ENCODE results near the gene OSTF1.

Gene OSTF1

DNA sequence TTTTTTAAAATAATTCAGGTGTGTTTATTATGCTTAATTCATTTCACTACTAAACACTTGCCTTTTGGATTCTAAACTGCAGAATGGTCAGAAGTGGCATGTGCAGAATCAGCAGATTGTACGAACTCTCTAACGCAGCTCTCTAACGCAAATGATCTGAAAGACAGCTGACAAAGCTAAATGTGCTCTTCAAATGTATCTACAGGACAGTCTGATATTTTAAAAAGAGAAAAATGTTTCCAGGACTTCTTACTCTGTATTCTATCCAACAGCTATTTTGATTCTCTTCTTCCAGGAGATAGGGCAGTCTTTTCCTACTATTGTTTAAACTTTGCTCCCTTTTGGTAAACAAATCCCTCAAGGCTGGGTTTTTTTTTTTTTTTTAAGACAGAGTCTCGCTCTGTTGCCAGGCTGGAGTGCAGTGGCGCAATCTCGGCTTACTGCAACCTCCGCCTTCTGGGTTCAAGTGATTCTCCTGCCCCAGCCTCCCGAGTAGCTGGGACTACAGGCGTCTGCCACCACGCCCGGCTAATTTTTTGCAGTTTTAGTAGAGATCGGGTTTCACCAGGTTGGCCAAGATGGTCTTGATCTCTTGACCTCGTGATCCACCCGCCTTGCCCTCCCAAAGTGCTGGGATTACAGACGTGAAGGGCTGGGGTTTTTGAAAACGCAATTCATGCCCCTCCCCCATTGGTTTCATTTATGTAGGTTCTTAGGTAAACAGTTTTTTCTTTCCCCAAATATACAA lies 1.6 kb upstream of the OSTF1 start:
- no peak for DNase-seq

DNA sequence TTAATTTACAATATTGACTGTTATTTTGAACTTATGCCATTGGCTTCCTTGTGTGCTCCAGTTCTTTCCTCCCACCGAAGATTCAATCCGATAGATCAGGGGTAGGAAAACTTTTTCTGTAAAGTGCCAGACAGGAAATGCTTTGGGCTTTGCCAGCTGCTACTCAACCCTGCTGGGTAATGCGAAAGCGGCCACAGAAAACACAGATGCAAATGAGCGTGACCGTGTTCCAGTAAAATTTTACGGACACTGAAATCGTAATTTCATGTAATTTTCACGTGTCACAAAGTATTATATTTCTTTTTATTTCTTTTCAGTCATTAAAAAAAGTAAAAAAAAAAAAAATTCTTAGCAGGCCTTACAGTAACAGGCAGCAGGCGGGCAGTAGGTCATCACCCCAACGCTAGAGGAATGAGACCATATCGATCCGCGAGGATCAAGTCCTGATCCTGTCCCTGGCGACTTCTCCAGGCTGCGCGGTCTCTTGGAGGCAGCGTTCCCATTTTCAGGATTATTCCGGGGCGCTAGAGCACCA lies 958 bp upstream of the OSTF1 start:
- DNase-seq, result peak in 1 of 2 donors; percentile 38

DNA sequence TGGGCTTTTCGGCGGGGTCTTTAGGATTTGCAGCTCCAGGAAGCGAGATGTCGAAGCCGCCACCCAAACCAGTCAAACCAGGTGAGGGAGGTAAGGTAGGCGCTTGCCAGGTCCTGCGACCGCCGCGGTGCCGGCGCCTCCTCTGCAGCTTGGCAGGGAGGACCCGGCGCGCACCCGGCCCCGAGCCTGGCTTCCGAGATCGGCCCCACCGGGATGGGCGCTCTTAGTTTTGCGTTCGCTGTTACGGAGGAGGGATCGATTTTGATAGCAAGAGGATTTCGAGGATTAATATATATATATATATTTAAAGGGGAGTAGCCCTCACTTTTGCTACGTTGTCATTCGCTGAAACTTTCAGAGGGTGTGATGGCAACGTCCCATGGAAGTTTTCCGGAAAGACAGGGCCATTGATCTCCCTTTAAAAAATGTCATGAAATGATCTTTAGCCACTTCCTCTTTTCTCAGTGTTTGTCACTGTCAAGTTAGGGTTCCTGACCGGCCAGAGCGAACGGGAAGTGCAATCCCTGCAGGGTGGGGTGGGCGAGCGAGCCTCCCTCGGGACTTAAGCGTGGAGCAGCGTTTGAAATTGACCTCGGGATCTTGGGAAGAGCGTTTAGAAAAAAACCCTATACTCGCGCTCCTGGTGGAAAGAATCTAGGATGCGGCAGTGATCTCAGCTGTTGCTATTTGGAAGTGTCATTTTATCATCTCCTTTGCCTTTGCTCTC lies 495 bp downstream of the OSTF1 start:
- peak; percentile 32 to 54 for DNase-seq

DNA sequence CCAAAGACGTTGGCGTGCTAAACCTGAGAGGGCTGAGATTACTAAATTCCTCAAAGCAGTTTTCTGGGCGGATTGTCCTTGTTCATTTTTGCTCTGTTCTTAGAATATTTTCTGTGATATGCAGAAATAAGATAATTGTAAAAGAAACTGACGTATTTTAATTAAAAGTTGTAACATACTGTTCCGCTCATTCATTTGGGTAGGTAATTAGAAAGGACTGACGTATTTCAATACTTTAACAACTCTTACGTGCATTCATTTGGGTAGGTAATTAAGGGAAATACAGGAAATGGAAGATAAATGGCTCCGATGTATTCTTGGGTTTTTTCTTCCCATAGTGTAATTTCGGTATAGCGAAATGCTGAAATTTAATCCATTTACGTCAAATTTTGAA lies 1.1 kb downstream of the OSTF1 start:
- no peak for DNase-seq

DNA sequence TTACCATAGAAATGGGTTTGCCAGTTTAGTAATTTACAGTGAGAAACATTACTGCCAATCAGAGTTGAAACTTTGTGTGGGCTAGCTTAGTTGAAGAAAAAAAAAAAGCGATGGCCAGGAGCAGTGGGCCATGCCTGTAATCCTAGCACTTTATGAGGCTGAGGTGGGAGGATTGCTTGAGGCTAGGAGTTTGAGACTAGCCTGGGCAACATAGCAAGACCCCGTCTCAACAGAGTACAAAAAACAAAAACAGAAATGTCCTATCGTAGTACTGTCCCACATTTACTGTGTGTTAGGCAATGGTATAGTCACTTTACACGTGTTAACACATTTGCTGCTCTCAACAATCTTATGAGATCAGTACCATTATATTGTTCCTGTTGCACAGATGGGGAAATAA lies 2.3 kb downstream of the OSTF1 start:
- DNase-seq, result no peak

DNA sequence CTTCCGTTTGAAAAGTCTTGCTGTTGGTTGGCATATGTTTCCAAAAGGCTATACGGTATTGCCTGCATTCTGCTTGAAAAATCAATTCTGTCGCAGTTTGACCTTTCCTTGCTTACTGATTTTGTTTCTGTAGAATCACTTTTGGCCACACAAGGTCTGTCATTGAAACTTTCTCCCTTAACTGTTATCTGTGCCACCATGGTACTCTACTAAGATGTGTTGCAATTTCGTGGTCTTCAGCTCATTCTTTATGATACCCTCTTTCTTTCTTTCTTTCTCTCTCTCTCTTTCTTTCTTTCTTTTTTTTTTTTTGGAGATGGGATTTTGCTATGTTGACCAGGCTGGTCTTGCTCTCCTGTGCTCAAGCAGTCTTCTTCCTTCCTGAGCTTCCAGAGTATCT lies 4.5 kb downstream of the OSTF1 start:
- no peak for DNase-seq

DNA sequence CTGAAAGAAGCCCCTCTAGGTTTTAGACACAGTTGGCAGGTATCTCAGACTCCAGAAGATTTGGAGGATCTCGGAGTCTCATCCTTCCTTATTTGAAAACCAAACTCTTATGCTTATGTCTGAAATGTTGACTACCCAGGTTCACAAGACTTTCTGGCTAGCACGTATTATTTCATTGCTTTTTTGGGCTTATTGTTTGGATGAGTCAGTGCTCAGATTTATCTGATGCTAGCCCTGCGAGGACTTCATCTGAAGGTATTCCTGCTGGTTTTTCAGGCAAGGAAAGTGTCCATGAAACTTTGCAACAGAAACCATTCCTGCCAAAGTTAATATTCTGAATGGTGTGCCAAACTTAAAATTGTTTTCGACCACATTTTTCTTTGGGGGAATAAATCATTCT lies 8.5 kb downstream of the OSTF1 start:
- DNase-seq, result no peak

DNA sequence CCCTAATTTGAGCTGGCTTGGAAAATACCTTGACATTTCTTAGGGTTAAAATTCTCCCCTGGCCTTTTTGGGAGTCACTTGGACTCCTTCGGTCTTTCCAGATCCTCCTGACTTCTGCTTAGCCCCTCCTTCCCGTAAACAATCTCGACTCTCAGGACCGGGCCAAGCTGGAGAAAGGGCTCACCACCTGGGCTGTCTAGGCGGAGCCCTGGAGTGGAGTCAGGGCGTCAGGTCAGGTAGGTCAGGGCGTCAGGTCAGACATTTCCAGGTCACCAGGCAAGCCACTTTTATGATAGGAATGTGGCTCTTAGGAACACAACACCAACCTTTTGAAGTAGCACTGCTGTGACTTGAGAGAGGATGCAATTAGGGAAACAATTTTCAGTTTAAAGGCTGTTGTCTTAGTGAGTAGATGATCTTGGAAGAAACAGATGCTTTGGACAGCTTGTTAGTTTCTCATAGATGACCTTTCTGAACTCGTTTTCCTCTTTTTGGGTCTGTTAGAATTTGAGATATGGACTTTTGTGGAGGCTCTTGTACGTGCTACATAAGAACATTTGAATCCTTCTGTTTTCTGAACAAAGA lies 12.8 kb downstream of the OSTF1 start:
- no peak for DNase-seq

DNA sequence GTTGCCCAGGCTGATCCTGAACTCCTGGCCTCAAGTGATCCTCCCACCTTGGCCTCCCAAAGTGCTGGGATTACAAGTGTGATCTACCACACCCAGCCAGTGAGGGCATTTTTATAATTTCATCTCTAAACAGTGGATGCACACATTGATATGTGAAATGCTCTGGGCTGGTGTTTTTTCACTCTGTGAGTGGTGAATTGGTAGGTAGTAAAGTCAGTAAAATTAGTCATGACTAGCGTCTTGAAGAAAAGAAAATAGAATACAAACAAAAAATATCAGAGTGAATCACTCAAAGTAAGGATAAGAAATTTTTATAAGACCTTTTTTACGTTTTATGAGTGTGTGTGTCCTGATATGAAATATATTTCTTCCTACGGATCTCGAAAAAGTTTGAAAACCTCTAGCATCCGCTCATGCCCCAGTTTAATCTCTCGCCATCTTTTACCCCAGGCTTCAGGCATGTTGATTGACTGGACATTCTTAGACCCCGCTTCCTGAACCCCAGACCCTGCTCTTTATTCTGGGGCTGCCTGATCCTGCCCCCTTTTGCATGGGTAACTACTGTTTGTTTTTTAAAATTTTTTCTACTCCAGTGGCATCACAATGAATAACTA lies 14.0 kb downstream of the OSTF1 start:
- DNase-seq, result no peak

DNA sequence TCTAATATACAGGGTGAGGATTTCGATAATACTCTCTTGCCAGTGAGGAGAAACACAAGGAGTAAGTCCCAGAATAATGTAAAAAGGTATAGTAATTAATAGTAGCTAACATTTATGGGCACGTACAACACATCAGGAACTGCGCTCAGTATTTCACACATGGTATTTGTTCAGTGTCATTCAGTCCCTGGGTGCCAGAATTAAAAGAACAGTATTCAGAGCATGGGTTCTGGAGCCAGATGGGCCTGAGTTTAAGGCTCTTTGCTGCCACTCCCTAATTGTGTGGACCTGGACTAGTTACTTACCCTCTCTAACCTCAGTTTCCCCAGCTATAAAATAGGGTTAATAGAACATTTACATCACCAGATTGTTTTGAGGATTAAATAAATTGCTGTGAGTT lies 16.3 kb downstream of the OSTF1 start:
- no peak for DNase-seq

DNA sequence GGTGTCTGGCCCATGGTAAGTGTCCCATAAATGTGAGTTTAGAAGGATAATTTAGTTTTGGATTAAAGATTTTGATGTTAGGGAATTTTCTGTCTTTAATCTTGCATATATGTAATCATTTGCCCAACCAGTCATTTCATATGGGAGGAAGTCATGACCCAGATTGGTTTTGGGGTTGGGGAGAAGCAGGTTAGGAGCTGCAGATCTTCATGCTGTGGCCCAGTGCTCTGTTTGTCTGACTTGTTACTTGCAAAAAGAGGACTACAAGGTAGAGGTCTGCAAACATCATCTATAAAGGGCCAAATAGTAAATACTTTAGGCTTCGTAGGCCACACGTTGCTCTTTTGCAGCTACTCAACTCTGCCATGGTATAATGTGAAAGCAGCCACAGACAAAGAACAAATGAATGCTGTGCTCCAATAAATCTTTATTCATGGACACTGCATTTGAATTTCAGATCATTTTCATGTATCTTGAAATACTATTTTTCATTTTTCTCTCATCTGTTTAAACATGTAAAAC lies 16.8 kb downstream of the OSTF1 start:
- DNase-seq, result no peak

DNA sequence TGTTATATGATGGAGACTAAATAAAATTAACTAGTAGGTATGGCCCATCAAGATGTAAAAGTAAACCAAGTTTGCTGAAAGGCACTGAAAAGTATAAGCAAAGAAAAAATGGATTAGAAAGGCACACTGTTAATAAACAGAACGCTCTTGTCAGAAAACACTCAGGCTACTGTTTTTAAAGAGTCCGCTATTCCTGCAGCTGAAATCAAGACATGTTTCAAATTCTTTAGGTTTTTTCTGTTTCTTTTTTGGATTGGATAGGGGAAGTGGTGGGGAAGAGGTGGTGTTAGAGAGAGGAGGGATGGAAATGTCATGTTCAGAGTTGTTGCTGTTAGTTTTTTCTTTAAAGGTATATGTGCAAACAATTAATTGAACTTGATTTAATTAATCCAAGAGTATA lies 17.5 kb downstream of the OSTF1 start:
- no peak for DNase-seq

DNA sequence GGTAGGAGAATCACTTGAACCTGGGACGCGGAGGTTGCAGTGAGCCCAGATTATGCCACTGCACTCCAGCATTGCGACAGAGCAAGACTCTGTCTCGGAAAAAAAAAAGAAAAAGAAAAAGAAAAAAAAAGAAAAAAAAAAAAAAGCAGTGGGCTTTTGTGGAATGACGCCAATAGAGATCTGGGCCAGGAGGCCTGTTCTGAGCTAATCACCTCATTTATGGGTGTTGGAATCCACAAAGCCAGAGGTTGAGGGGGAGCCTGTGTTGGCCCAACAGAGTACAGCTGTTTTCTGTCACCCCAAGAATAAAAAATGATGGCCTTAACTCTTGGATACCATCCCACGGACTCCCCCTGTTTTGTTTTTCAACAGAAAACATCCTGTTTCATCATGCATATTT lies 18.5 kb downstream of the OSTF1 start:
- no peak for DNase-seq

DNA sequence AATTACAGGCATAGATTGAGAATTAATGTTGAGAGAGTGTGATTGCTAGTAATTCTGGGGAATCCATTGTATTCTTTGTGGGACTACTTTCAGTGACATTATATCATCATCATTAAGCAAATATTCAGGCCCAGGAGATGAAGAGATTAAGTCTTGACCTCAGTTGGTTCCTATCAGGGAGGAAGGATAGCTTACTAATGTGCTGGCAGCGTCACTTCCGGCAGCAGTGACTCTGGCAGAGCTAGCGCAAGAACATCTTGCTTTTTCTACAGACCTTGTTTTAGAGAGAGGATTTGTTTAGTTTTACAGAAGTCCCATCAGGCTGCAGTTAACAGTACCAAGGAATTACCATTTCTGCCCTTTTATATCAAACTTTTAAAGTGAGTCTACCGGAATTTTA lies 20.3 kb downstream of the OSTF1 start:
- no peak for DNase-seq

DNA sequence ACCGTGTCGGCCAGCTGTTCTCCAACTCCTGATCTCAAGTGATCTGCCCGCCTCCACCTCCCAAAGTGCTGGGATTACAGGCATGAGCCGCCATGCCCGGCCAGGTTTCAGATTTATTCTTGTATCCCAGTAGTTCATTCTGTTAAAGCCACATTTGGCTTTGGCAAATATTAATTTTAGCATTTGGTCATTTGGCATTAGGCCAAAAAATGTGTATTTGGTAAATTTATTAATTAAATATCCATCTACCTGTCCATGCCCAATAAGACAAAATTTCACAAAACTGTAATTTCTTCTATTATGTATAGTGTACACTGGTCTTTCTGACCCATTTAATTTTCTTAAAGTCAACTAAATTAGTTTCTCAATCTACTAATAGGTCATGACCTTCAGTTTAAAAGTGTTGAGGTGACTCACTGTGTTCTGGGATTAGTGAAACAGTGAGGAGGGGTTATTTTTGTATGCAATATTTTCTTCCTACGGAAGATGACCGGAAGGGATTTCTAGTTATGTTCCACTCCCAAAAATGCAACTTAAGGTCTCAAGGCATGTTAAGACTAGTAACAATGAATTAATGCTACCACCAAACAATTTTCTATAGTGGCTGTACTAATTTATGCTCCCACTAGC lies 21.0 kb downstream of the OSTF1 start:
- no peak for DNase-seq

DNA sequence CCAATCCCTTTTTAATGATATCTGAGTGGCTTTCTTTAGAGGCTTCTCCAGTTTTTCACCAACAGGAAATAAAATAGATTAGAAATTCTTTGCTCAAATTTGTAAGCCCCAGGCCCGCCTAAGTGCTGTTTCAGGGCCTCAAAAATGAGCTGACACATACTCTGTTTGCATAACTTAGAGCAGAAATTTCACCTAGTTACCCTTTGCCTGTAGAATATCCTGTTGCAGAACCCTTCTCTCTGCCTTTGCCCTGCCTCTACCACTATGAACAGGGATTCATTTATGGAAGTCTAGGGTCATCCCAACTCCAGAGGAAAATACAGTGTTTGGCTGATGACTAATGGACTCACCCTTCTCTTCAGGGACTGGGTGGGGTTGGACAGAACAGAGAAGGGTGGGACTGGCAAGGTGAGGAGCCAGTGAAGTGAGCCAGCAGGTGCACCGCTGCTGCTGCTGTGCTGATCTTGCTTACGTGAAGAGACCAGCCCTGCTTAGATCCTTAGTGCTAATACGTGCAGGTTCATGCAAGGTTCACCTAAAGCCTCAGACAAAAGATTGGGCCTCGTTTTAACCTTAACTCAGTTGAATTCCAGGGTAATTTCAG lies 22.8 kb downstream of the OSTF1 start:
- DNase-seq, result no peak

DNA sequence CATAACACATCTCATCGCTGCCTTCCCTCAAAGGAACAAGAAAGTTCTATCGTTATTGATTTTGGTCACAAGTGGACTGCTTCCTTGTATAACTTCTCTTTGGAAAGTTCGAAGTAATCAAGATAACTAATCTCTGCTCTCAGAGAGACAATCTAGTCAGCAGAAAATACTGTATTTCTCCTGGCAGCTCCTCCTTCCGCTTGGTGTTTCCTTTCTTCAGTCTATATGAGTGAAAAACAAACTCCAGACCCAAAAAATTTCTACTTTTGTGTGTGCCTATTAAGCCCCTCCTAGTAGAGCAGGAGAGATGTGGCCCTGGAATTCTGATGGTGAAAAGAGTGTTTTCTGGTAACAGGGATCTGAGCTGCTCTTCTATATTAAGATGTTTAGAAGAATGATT lies 24.5 kb downstream of the OSTF1 start:
- DNase-seq, result no peak

DNA sequence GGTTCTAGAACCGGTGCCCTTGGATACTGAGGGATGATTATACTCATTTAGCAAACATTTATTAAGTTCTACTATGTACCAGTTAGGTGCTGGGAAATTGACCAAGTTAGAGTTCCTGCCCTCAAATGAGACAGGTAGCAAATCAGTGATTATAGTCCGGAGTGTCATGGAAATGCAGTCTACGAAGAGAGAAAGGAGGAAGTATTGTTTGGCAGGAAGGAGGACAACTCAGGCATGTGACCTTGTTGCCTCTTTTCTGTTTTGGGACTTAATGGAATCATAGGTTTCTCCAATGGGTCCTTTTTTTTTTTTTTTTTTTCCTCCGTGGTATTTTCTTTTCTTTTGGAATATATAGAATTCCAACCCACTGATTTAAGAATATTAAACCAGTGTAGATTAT lies 28.0 kb downstream of the OSTF1 start:
- DNase-seq, result no peak

DNA sequence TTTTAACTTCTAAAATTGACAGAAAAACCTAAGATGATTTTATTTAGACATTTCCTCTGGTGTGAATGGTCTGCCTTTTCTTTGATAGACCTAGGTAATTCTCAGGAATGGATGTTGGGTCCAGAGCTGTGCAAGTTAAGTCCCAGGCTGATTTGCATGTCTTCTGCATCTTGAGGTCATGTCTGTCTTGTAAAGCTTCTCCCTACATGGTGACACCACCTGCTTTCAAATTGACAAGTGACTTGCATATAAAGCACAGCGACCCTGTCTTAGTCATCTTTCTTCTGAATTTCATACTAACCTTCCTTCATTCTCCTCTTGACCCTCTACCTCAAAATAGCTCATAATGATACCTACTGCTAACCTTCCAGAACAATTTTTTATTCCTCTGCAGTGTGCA lies 29.2 kb downstream of the OSTF1 start:
- no peak for DNase-seq

DNA sequence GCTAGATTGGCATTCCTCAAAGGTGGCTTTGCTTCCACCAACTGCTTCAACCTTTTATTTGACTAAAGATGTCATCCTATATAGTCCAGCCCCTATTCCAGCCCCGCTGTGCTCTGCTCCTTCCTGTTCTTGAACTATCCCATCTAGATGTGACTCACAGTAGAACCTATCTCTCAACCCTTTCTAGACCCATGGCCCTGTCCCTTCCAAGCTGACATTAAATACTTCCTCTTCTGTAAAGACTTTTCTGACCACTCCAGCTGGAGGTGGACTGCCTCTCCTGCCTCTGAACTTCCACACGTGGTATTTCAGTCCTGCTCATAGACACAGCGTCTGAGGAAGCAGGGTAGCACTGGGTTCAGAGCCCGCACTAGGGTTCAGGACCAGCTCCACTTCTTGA lies 32.4 kb downstream of the OSTF1 start:
- no peak for DNase-seq

DNA sequence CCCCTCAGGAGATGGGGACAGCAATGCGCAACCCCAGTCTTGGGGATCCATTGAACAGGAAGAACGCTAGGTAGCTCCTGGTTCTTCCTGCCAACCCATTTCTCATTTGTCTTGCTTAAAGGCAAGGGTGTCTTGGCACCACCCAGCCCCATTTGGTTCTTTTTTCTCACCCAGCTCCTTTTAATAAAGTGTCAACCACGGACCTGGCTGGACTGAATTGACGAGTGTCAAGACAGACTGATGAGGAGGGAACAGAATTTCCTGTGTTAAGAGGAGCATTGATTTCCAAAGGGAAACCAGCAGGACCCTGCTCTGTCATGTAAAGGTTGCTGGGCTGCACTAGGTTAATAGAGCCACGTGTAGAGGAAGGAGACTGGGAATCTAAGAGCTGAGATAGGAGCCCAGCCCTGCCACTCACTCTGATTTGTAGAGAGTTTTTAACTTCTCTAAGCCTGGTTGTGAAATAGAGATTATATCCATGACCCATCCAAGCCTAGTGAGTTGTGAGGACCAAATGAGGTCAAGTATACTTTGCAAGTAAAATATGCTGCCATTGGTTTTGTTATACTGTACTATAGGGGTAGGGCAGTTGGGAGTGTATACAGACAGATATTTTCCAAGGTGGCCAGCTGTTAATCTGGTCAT lies 33.7 kb downstream of the OSTF1 start:
- DNase-seq, result no peak

DNA sequence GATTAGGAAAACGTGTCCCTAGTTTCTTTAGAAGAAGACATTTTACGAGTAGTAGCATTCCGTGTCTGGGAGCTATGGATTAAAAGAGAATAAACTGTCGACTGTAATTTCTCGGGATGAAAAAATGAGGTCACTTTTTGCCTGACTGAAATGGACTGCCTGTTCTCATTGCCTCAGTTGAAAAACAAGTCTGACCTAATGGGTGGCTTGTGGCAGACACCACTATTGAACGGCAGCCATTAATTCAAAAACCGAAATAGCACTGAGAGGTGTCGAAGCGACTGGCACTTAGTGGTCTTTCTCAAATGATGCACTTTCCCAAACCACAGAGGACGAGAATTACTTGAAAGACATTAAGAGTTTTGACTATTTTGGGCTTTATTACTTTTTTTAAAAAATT lies 35.4 kb downstream of the OSTF1 start:
- no peak for DNase-seq
